Epithelial cell of prostate (primary cell): ENCODE data around the gene TENT4B.

Source experiments
- DNase-seq: peaks from one replicate; pipeline ENCODE4 v3.0.0-alpha.2; 2011; ENCODE audit warnings: low read depth, low spot score
- H3K27ac ChIP-seq: fragments of 450-650 bp; 2 replicates; pipeline ENCODE4 v1.5.1; 2017; ENCODE audit warnings: mild to moderate bottlenecking

Gene TENT4B

GRCh38 chr16:50280932-50281331 is 127.8 kb downstream of the TENT4B start:
- no peak overlapping the region for H3K27ac ChIP-seq
- DNase-seq: no peak
